SK-N-SH treated with all-trans-retinoic acid at 6 μM for 48 hours (cell line): ENCODE results near the gene SYT3.

Experiments
- ARNTL ChIP-seq: fragments of 450-650 bp; formaldehyde crosslinking; IDR thresholded peaks from 2 replicates; pipeline ENCODE4 v1.5.0; 2020; ENCODE audit warnings: low read depth, mild to moderate bottlenecking, moderate library complexity, borderline replicate concordance
- BACH2 ChIP-seq: fragments of 250-450 bp; sonication (Bioruptor Pico); IDR thresholded peaks from 2 replicates; pipeline ENCODE4 v1.9.0; 2021; ENCODE audit warnings: mild to moderate bottlenecking, borderline replicate concordance
- CSDC2 ChIP-seq: fragments of 250-450 bp; sonication (Bioruptor Pico); IDR thresholded peaks from 2 replicates; pipeline ENCODE4 v1.5.0; 2020; ENCODE audit warnings: mild to moderate bottlenecking, moderate library complexity
- CSRNP3 ChIP-seq: fragments of 250-450 bp; sonication (Bioruptor Pico); IDR thresholded peaks from 2 replicates; pipeline ENCODE4 v1.5.1; 2021; ENCODE audit warnings: mild to moderate bottlenecking, moderate library complexity
- ISL1 ChIP-seq: fragments of 250-450 bp; sonication (Bioruptor Pico); IDR thresholded peaks from 2 replicates; pipeline ENCODE4 v2.1.2; 2022; ENCODE audit warnings: mild to moderate bottlenecking, moderate library complexity
- OSR1 ChIP-seq: fragments of 250-450 bp; sonication (Bioruptor Pico); IDR thresholded peaks from 2 replicates; pipeline ENCODE4 v1.8.0; 2022; ENCODE audit warnings: moderate library complexity, mild to moderate bottlenecking, inconsistent platforms
- ZFP3 ChIP-seq: fragments of 250-450 bp; sonication (Bioruptor Pico); IDR thresholded peaks from 2 replicates; pipeline ENCODE4 v1.5.0; 2020; ENCODE audit warnings: mild to moderate bottlenecking, moderate library complexity
- ZFP30 ChIP-seq: fragments of 450-650 bp; formaldehyde crosslinking; IDR thresholded peaks from 2 replicates; pipeline ENCODE4 v1.5.0; 2022; ENCODE audit warnings: mild to moderate bottlenecking, moderate library complexity
- ZNF565 ChIP-seq: fragments of 450-650 bp; formaldehyde crosslinking; conservative IDR thresholded peaks from 2 replicates; pipeline ENCODE4 v1.5.0; 2020; ENCODE audit warnings: low read depth, mild to moderate bottlenecking, moderate library complexity
- TF ChIP-seq, protein P1 (sequence below): fragments of 250-450 bp; sonication (Bioruptor Pico); IDR thresholded peaks from 2 replicates; pipeline ENCODE4 v1.5.1; 2020; ENCODE audit warnings: low read depth, mild to moderate bottlenecking, moderate library complexity

GRCh38 chr19:50624949-50625600 is 14.6 kb downstream of the SYT3 start:
- TF ChIP-seq CSDC2 (CRISPR knock-in tag) (no peak), OSR1 (CRISPR knock-in tag) (no peak), BACH2 (CRISPR knock-in tag) (no peak), ZFP30 (CRISPR knock-in tag) (no peak), CSRNP3 (CRISPR knock-in tag) (no peak), ZNF565 (CRISPR knock-in tag) (no peak), ZFP3 (no peak), ISL1 (CRISPR knock-in tag) (no peak), ARNTL (CRISPR knock-in tag) (no peak)
- TF ChIP-seq, protein P1, sequence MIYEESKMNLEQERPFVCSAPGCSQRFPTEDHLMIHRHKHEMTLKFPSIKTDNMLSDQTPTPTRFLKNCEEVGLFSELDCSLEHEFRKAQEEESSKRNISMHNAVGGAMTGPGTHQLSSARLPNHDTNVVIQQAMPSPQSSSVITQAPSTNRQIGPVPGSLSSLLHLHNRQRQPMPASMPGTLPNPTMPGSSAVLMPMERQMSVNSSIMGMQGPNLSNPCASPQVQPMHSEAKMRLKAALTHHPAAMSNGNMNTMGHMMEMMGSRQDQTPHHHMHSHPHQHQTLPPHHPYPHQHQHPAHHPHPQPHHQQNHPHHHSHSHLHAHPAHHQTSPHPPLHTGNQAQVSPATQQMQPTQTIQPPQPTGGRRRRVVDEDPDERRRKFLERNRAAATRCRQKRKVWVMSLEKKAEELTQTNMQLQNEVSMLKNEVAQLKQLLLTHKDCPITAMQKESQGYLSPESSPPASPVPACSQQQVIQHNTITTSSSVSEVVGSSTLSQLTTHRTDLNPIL = no peak
